Prostate gland (tissue), 2 donors: ENCODE measurements around the gene DENND6A. TPM values are rescaled to one million over a fixed set of nuclear protein-coding genes. Genes with fewer than 3 reads are reported as not detected.
"Not testable (repeated sequence)": the region's sequence is repeated elsewhere in the genome, so short reads cannot be mapped to it uniquely, and the experiment has no call there.

Experiments used
- DNase-seq: peaks from one replicate; pipeline ENCODE4 v3.0.0-alpha.2; 2019; ENCODE audit warnings: low spot score
- H3K27ac ChIP-seq, 2 donors: fragments of 200-600 bp; sonication (generic); 2 replicates each; pipeline ENCODE4 v1.5.1; 2017 to 2019
- H3K27me3 ChIP-seq: fragments of 200-600 bp; sonication (generic); replicated peaks from 2 replicates; pipeline ENCODE4 v1.5.1; 2019; ENCODE audit not compliant: insufficient read depth
- H3K36me3 ChIP-seq, 2 donors: fragments of 200-600 bp; sonication (generic); 1 replicate in 1 of 2; 2 replicates in 1 of 2; pipeline versions ENCODE4 v1.5.1 to v1.8.1; 2017 to 2019
- H3K4me1 ChIP-seq: fragments of 200-600 bp; sonication (generic); replicated peaks from 2 replicates; pipeline ENCODE4 v1.5.1; 2019
- H3K4me3 ChIP-seq, 2 donors: fragments of 200-600 bp; sonication (generic); 2 replicates each; pipeline ENCODE4 v1.5.1; 2017 to 2019
- H3K9me3 ChIP-seq: fragments of 200-600 bp; sonication (generic); 2 replicates; pipeline ENCODE4 v1.5.1; 2017
- POLR2A ChIP-seq: fragments of 450-650 bp; IDR thresholded peaks from one replicate; pipeline ENCODE4 v1.6.1; 2016; ENCODE audit warnings: antibody characterized with exemption, mild to moderate bottlenecking
- POLR2AphosphoS5 ChIP-seq: sonication (generic); formaldehyde crosslinking; IDR thresholded peaks from one replicate; pipeline ENCODE4 v1.6.1; 2017; ENCODE audit warnings: antibody characterized with exemption
- WGBS: methylation state at CpG from one replicate; pipeline ENCODE4 v1.1.5; 2018; 5-methylcytosine and 5-hydroxymethylcytosine counted together
- intact Hi-C: fragments of 100-400 bp; cut with DNase I; formaldehyde crosslinking; loops from one replicate; pipeline ENCODE4 v1.14.2; 2022
- total RNA-seq, 2 donors: library from RNA; depleted of rRNA; stranded (reverse); fragments of >200 nt; gene quantifications; one replicate each; pipeline ENCODE4 v1.1.0, GENCODE V29; 2016
- TF ChIP-seq, protein P1 (sequence below), 4 experiments: fragments of 200-600 bp in 2 of 4; fragments of 450-650 bp in 2 of 4; sonication (generic) in 2 of 4; IDR thresholded peaks; 1 replicate in 3 of 4; 2 replicates in 1 of 4; pipeline ENCODE4 v1.5.1; 2016 to 2019; ENCODE audit warnings: antibody characterized with exemption in 4 of 4, mild to moderate bottlenecking in 2 of 4, moderate library complexity in 2 of 4

Gene DENND6A
- total RNA-seq, 2 donors from 2014 or later, result 19.4 to 26.1 TPM

DNA sequence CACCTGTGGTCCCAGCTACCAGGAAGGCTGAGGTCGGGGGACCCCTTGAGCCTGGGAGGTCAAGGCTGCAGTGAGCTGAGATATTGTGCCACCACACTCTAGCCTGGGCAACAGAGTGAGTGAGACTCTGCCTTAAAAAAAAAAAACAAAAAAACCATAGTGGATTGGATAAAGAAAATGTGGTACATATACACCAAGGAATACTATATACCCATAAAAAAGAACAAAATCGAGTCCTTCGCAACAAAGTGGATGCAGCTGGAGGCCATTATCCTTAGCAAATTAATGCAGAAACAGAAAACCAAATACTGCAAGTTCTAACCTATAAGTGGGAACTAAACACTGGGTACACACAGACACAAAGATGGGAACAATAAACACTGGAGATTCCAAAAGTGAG lies 75.1 kb downstream of the DENND6A start:
- H3K4me1 ChIP-seq, result no peaks in the 10 kb centered on the region
- no peak overlapping the region for H3K4me3 ChIP-seq
- no peaks in the 10 kb centered on the region for H3K36me3 ChIP-seq
- H3K27ac ChIP-seq, result no peak overlapping the region
- TF ChIP-seq, protein P1, sequence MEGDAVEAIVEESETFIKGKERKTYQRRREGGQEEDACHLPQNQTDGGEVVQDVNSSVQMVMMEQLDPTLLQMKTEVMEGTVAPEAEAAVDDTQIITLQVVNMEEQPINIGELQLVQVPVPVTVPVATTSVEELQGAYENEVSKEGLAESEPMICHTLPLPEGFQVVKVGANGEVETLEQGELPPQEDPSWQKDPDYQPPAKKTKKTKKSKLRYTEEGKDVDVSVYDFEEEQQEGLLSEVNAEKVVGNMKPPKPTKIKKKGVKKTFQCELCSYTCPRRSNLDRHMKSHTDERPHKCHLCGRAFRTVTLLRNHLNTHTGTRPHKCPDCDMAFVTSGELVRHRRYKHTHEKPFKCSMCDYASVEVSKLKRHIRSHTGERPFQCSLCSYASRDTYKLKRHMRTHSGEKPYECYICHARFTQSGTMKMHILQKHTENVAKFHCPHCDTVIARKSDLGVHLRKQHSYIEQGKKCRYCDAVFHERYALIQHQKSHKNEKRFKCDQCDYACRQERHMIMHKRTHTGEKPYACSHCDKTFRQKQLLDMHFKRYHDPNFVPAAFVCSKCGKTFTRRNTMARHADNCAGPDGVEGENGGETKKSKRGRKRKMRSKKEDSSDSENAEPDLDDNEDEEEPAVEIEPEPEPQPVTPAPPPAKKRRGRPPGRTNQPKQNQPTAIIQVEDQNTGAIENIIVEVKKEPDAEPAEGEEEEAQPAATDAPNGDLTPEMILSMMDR (IDR thresholded peaks at IDR 0.05), result no peak
- TF ChIP-seq POLR2A (no peak), POLR2AphosphoS5 (no peak)
- 98% methylated on average over 3 of the region's 3 CpGs for WGBS
- DNase-seq, result no peak
- no peaks in the 10 kb centered on the region for H3K9me3 ChIP-seq
- no peaks in the 10 kb centered on the region for H3K27me3 ChIP-seq
- intact Hi-C loops, result no loop called here

DNA sequence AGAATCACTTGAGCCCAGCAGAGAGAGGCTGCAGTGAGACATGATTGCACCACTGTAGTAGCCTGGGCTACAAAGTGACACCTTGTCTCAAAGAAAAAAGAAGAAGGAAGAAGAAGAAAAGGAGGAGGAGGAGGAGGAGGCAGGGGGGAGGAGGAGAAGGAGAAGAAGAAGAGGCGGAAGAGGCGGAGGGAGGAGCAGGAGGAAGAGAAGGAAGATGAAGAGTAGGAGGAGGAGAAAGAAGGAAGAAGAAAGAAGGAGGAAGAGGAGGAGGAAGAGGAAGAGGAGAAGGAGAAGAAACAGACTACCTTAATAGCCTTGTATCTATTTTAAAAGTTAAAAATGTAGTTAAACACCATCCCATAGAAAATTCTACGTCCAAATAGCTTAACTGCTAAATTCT lies 76.6 kb downstream of the DENND6A start:
- Histone ChIP-seq H3K27ac (no peak overlapping the region), H3K27me3 (no peaks in the 10 kb centered on the region), H3K4me3 (no peak overlapping the region), H3K36me3 (no peaks in the 10 kb centered on the region), H3K4me1 (no peaks in the 10 kb centered on the region), H3K9me3 (no peaks in the 10 kb centered on the region)
- 87% methylated on average over 3 of the region's 3 CpGs for WGBS
- no peak for DNase-seq
- intact Hi-C loops, result no loop called here
- TF ChIP-seq, protein P1 (IDR thresholded peaks at IDR 0.05), result no peak

DNA sequence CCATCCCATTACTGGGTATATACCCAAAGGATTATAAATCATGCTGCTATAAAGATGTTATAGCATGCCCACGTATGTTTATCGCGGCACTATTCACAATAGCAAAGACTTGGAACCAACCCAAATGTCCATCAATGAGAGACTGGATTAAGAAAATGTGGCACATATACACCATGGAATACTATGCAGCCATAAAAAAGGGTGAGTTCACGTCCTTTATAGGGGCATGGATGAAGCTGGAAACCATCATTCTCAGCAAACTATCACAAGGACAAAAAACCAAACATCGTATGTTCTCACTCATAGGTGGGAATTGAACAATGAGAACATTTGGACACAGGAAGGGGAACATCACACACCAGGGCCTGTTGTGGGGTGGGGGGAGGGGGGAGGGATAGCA lies 81.0 kb downstream of the DENND6A start:
- H3K27me3 ChIP-seq, intact Hi-C loops, H3K9me3 ChIP-seq, H3K36me3 ChIP-seq, H3K4me3 ChIP-seq, DNase-seq, H3K27ac ChIP-seq, H3K4me1 ChIP-seq: not testable (repeated sequence)
- WGBS, result 93% methylated on average over 5 of the region's 5 CpGs

DNA sequence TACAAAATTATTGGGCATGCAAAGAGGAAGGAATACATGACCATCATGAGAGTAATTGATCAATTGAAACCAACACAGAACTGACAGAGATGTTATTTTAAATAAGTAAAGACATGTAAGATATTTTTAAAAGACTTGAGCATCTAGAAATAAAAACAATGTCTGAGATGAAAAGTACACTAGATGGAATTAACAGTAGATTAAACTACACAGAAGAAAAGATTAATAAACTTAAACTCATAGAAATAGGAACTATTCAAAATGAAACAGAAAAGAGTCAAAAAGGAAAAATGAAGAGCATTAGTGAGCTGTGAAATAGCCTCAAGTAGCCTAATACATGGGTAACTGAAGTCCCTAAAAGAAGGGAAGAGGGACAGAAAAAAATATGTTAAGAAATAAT lies 87.2 kb downstream of the DENND6A start:
- Histone ChIP-seq H3K36me3 (no peaks in the 10 kb centered on the region), H3K27ac (no peak overlapping the region), H3K4me1 (no peaks in the 10 kb centered on the region), H3K9me3 (no peaks in the 10 kb centered on the region), H3K27me3 (no peaks in the 10 kb centered on the region), H3K4me3 (no peak overlapping the region)
- no peak for DNase-seq
- intact Hi-C loops, result no loop called here
- no peak for TF ChIP-seq POLR2AphosphoS5
- TF ChIP-seq, protein P1 (IDR thresholded peaks at IDR 0.05), result no peak
- TF ChIP-seq POLR2A, result no peak

DNA sequence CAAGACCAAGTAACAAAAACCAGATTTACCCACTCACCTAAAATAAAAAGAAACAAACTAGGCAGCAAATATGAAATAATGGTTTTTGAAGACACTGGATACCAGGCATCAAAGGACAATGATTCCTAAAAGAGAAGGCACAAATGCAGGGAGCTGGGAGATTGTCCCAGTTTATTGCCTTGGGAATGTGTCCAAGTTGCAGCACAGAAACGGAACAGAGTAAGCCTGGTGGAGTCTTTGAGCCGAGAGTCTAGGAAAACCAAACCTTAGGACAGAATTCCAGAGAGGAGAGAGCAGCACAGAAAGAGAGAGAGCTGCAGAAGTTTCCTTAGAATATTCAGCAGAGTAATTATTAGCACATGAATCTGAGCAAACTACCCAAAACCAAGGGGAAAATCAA lies 87.9 kb downstream of the DENND6A start:
- Histone ChIP-seq H3K4me1 (no peaks in the 10 kb centered on the region), H3K27ac (no peak overlapping the region), H3K4me3 (no peak overlapping the region), H3K27me3 (no peaks in the 10 kb centered on the region), H3K9me3 (no peaks in the 10 kb centered on the region), H3K36me3 (no peaks in the 10 kb centered on the region)
- TF ChIP-seq, protein P1 (IDR thresholded peaks at IDR 0.05), result no peak
- no peak for TF ChIP-seq POLR2A
- no peak for TF ChIP-seq POLR2AphosphoS5
- no peak for DNase-seq
- WGBS, result 50% methylated on average over 2 of the region's 2 CpGs
- intact Hi-C loops, result no loop called here

DNA sequence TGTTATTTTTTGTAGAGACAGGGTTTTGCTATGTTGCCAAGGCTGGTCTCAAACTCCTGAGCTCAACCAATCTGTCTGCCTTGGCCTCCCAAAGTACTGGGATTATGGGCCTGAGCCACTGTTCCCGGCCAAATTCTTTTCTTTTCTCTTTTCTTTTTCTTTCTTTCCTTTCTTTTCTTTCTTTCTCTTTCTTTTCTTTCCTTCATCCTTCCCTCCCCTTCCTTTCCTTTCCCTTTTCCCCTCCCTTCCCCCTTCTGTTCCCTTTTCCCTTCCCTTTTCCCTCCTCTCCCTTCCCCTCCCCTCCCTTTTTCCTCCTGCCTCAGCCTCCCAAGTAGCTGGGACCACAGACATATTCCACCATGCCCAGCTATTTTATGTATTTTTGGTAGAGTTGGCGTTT lies 92.7 kb downstream of the DENND6A start:
- Histone ChIP-seq H3K4me3 (no peak overlapping the region), H3K36me3 (no peaks in the 10 kb centered on the region), H3K9me3 (no peaks in the 10 kb centered on the region), H3K27ac (no peak overlapping the region), H3K27me3 (no peaks in the 10 kb centered on the region), H3K4me1 (no peaks in the 10 kb centered on the region)
- 95% methylated on average over 2 of the region's 2 CpGs for WGBS
- TF ChIP-seq POLR2AphosphoS5 (no peak), POLR2A (no peak)
- TF ChIP-seq, protein P1 (IDR thresholded peaks at IDR 0.05), result no peak
- intact Hi-C loops, result no loop called here
- DNase-seq, result no peak
